HG03575 (cell line): ENCODE measurements around the gene BRD1.

ENCODE experiments used
- ATAC-seq: cut with Tn5 transposase; IDR thresholded peaks from one replicate; pipeline ENCODE4 v1.9.1; 2021; ENCODE audit not compliant: unreplicated experiment, insufficient number of reproducible peaks, low FRiP score; ENCODE audit errors: extremely low read depth

BRD1 gene

GRCh38 chr22:49827853-49828598 is at the start of gene BRD1:
TSS of gene BRD1 (minus strand) at chr22:49827873. CDS start at chr22:49824317, 3,556 bp downstream.
- no peak for ATAC-seq

GRCh38 chr22:49873228-49873940 is 45.7 kb upstream of the BRD1 start:
- ATAC-seq, result no peak

- ATAC-seq, result no peak
Observed at GRCh38 chr22:49872347-49872746, 44.7 kb upstream of the BRD1 start.

GRCh38 chr22:49871482-49871881 is 43.8 kb upstream of the BRD1 start:
- no peak for ATAC-seq

GRCh38 chr22:49869845-49870712 is 42.4 kb upstream of the BRD1 start:
- ATAC-seq, result no peak

GRCh38 chr22:49869086-49869830 is 41.6 kb upstream of the BRD1 start:
- no peak for ATAC-seq

GRCh38 chr22:49867303-49868265 is 39.9 kb upstream of the BRD1 start:
- ATAC-seq, result no peak

GRCh38 chr22:49866646-49867045 is 39.0 kb upstream of the BRD1 start:
- no peak for ATAC-seq

GRCh38 chr22:49866134-49866533 is 38.5 kb upstream of the BRD1 start:
- ATAC-seq, result no peak

GRCh38 chr22:49865156-49865555 is 37.5 kb upstream of the BRD1 start:
- ATAC-seq, result no peak

GRCh38 chr22:49863931-49864330 is 36.3 kb upstream of the BRD1 start:
- ATAC-seq, result no peak

- no peak for ATAC-seq
Observed at GRCh38 chr22:49862496-49862776, 34.8 kb upstream of the BRD1 start.

- no peak for ATAC-seq
Observed at GRCh38 chr22:49861642-49862495, 34.2 kb upstream of the BRD1 start.

- no peak for ATAC-seq
Observed at GRCh38 chr22:49858827-49859226, 31.2 kb upstream of the BRD1 start.

GRCh38 chr22:49856766-49857618 is 29.3 kb upstream of the BRD1 start:
- no peak for ATAC-seq

- ATAC-seq, result no peak
Observed at GRCh38 chr22:49856343-49856742, 28.7 kb upstream of the BRD1 start.
